Endothelial cell of umbilical vein (primary cell): Measurements from ENCODE around the gene CRIM1. TPM values are rescaled to one million over a fixed set of nuclear protein-coding genes. Genes with fewer than 3 reads are reported as not detected.

Experiments used
- BruUV-seq: library from RNA; stranded (reverse); fragments of 400-500 nt; replicated peaks from 2 replicates; lab custom pipeline; 2021; lab: Mats Ljungman, UMichigan
- CTCF ChIA-PET: fragments of 300-600, 350-600 bp; sonication (Branson Sonifier 250); formaldehyde crosslinking; loops from one replicate; lab custom pipeline; 2021; ENCODE audit warnings: antibody characterized with exemption, inconsistent platforms; lab: Charles Lee
- POLR2A ChIA-PET: fragments of 300-600, 350-600 bp; sonication (Branson Sonifier 250); formaldehyde crosslinking; loops from one replicate; lab custom pipeline; 2021; ENCODE audit warnings: antibody characterized with exemption, inconsistent platforms; lab: Charles Lee
- DNase-seq: peaks from one replicate; pipeline ENCODE4 v3.0.0-alpha.2; 2011; ENCODE audit warnings: low read depth, low spot score
- FAIRE-seq: peaks from 2 replicates; lab custom pipeline; 2011; peaks lifted over from hg19 to GRCh38; lab: Jason Lieb, UNC
- H2AFZ ChIP-seq: 2 replicates; pipeline ENCODE4 v1.6.0; 2012; ENCODE audit warnings: low read depth, low read length, control low read depth, inconsistent platforms
- H3K27ac ChIP-seq: 2 replicates; pipeline ENCODE4 v1.5.1; 2011; ENCODE audit warnings: low read depth, mild to moderate bottlenecking, control low read depth, low read length, moderate library complexity; ENCODE audit not compliant: insufficient read depth
- H3K27me3 ChIP-seq, 2 experiments: 2 replicates each; pipeline versions ENCODE4 v1.6.0 to v1.6.1; 2011; ENCODE audit warnings: low read length in 2 of 2, mixed read lengths in 1 of 2; ENCODE audit not compliant: control insufficient read depth in 2 of 2, insufficient read depth in 2 of 2
- H3K36me3 ChIP-seq, 2 experiments: 2 replicates in 1 of 2; 3 replicates in 1 of 2; pipeline ENCODE4 v1.5.1; 2011; ENCODE audit warnings: low read length in 2 of 2, mild to moderate bottlenecking in 1 of 2, moderate library complexity in 1 of 2; ENCODE audit not compliant: control insufficient read depth in 2 of 2, insufficient read depth in 2 of 2; ENCODE audit errors: extremely low read depth in 1 of 2
- H3K4me1 ChIP-seq: 3 replicates; pipeline ENCODE4 v1.5.1; 2011; ENCODE audit warnings: mild to moderate bottlenecking, low read length; ENCODE audit not compliant: control insufficient read depth, insufficient read depth; ENCODE audit errors: extremely low read depth
- H3K4me2 ChIP-seq: 2 replicates; pipeline ENCODE4 v1.6.1; 2011; ENCODE audit warnings: low read length, control low read depth, mixed read lengths; ENCODE audit not compliant: insufficient read depth
- H3K4me3 ChIP-seq, 3 experiments: fragments of 200-600 bp in 1 of 3; sonication (generic), shearing (Covaris generic) in 1 of 3; replicated peaks in 1 of 3; 2 replicates each; pipeline ENCODE4 v1.5.1; 2011 to 2016; ENCODE audit warnings: control low read depth in 3 of 3, low read length in 3 of 3, mild to moderate bottlenecking in 2 of 3, inconsistent platforms in 1 of 3, low read depth in 1 of 3, moderate library complexity in 1 of 3; ENCODE audit not compliant: insufficient read depth in 1 of 3
- H3K79me2 ChIP-seq: 2 replicates; pipeline ENCODE4 v1.6.0; 2012; ENCODE audit warnings: low read length, inconsistent platforms; ENCODE audit not compliant: control insufficient read depth, insufficient read depth
- H3K9ac ChIP-seq: replicated peaks from 2 replicates; pipeline ENCODE3; 2011; ENCODE audit warnings: low read length, control low read depth; ENCODE audit not compliant: insufficient read depth; ENCODE audit errors: extremely low read depth
- H3K9me1 ChIP-seq: replicated peaks from 3 replicates; pipeline ENCODE4 v1.6.0; 2011; ENCODE audit warnings: mild to moderate bottlenecking, low read length; ENCODE audit not compliant: control insufficient read depth, insufficient read depth; ENCODE audit errors: extremely low read depth
- H3K9me3 ChIP-seq: replicated peaks from 2 replicates; pipeline ENCODE4 v1.5.1; 2012; ENCODE audit warnings: low read length, inconsistent platforms; ENCODE audit not compliant: control insufficient read depth, insufficient read depth
- H4K20me1 ChIP-seq: replicated peaks from 2 replicates; pipeline ENCODE3; 2011; ENCODE audit warnings: mild to moderate bottlenecking, low read length; ENCODE audit not compliant: control insufficient read depth, insufficient read depth; ENCODE audit errors: extremely low read depth
- EZH2 ChIP-seq: IDR thresholded peaks from 2 replicates; pipeline ENCODE4 v1.6.1; 2012; ENCODE audit warnings: borderline replicate concordance, low read depth, mild to moderate bottlenecking, moderate library complexity, low read length, inconsistent platforms; ENCODE audit not compliant: severe bottlenecking
- FOS ChIP-seq: IDR thresholded peaks from 2 replicates; pipeline ENCODE4 v1.6.1; 2011; ENCODE audit warnings: mild to moderate bottlenecking, low read length, moderate library complexity, borderline replicate concordance; ENCODE audit not compliant: insufficient read depth
- GATA2 ChIP-seq: IDR thresholded peaks from 2 replicates; pipeline ENCODE4 v1.7.0; 2011; ENCODE audit warnings: low read depth, mild to moderate bottlenecking, moderate library complexity, mixed read lengths, low read length; ENCODE audit not compliant: insufficient read length, insufficient read depth
- JUN ChIP-seq: IDR thresholded peaks from 2 replicates; pipeline ENCODE4 v1.6.1; 2011; ENCODE audit warnings: borderline replicate concordance, low read depth; ENCODE audit not compliant: insufficient read length, insufficient read depth
- MYC ChIP-seq: IDR thresholded peaks from one replicate; pipeline ENCODE4 v1.6.1; 2011; ENCODE audit warnings: mild to moderate bottlenecking, low read depth, low read length
- POLR2A ChIP-seq: IDR thresholded peaks from 2 replicates; pipeline ENCODE4 v1.6.1; 2012; ENCODE audit warnings: low read depth, mild to moderate bottlenecking, control low read depth, low read length
- POLR2AphosphoS5 ChIP-seq: IDR thresholded peaks from 2 replicates; pipeline ENCODE4 v1.6.1; 2012; ENCODE audit warnings: low read depth, mild to moderate bottlenecking, control low read depth, low read length, moderate library complexity; ENCODE audit not compliant: insufficient read depth
- dilution Hi-C: fragments of 300-500 bp; cut with MboI; formaldehyde crosslinking; loops from one replicate; pipeline ENCODE4 v1.15.0; 2019; ENCODE audit warnings: low sequenced_read_pairs; ENCODE audit not compliant: extremely low pct_ligation_motif_present
- intact Hi-C: fragments of 100-400 bp; cut with micrococcal nuclease; formaldehyde crosslinking; loops from one replicate; pipeline ENCODE4 v1.10.0; 2022
- polyA plus RNA-seq, 4 experiments: library from polyadenylated mRNA; depleted of rRNA in 3 of 4; stranded (reverse) in 3 of 4; unstranded in 1 of 4; fragments of >200 nt; gene quantifications; 2 replicates each; pipeline versions ENCODE4 v1.2.1 to v1.2.3, GENCODE V29; 2011 to 2012; ENCODE audit warnings: missing spikeins in 1 of 4
- total RNA-seq: library from RNA; stranded (reverse); gene quantifications from 2 replicates; pipeline ENCODE4 v1.2.3, GENCODE V29; 2021
- TF ChIP-seq, protein P1 (sequence below), 2 donors: IDR thresholded peaks; 1 replicate in 1 of 2; 2 replicates in 1 of 2; pipeline ENCODE4 v1.5.1; 2011; ENCODE audit warnings: low read length in 2 of 2, mild to moderate bottlenecking in 2 of 2, moderate library complexity in 2 of 2, control low read depth in 1 of 2, inconsistent platforms in 1 of 2, low read depth in 1 of 2; ENCODE audit not compliant: insufficient read depth in 1 of 2; ENCODE audit errors: extremely low read depth in 1 of 2
- TF ChIP-seq, protein P2 (sequence below): IDR thresholded peaks from 2 replicates; pipeline ENCODE4 v1.6.1; 2011; ENCODE audit not compliant: insufficient read depth, insufficient read length

CRIM1 gene
- total and polyA plus RNA-seq, 2 donors (not counting 3 experiments of a cell fraction or from before 2014, with no cell fraction given): 422 to 649 TPM

DNA sequence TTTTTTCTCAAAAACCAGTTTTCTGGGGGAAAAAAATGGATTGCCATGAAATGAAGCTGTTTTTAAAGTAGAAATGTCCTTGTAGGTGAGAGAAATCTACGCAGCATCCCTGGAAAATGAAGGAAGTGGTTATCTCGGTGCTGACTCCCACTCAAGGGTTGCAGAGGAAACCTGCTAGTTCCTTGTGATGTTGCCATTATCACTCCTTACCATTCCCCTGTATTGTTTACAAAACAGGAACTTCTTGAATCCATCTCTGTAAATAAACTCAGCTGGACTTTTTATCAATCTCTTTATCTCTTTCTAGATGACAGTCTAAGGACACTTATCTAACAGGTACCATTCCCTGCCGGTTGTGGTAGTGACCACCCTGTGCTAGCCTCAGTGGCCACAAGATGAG lies 181.2 kb downstream of the CRIM1 start:
- no peak overlapping the region for H2AFZ ChIP-seq
- intact Hi-C loops: no loop called here

More for the DNA sequence above, 181.2 kb downstream of the CRIM1 start:
- DNase-seq (no peak), FAIRE-seq (no peak)
- H3K4me3 ChIP-seq: no peak overlapping the region
- H3K79me2 ChIP-seq: peaks cover 2% of the 10 kb centered on the region
- CTCF ChIA-PET: interaction anchor here (1.5 to 2.7 kb wide), 4 partner anchors 9 to 184 kb away, joined by 3 to 15 read pairs (median 6); no protein-coding TSS in a partner anchor
- peaks cover 44% of the 10 kb centered on the region for H3K4me1 ChIP-seq
- no peaks in the 10 kb centered on the region for H4K20me1 ChIP-seq
- no peak overlapping the region for H3K9ac ChIP-seq
- no peaks in the 10 kb centered on the region for H3K9me3 ChIP-seq
- H3K36me3 ChIP-seq: peaks cover 35 to 47% of the 10 kb centered on the region in 2 experiments
- no peak overlapping the region for H3K4me2 ChIP-seq
- dilution Hi-C loops: no loop called here
- no TSS peak for BruUV-seq
- H3K27me3 ChIP-seq: no peaks in the 10 kb centered on the region
- POLR2A ChIA-PET: no interaction called here
- H3K27ac ChIP-seq: no peak overlapping the region
- H3K9me1 ChIP-seq: no peaks in the 10 kb centered on the region
- TF ChIP-seq POLR2A (no peak), GATA2 (no peak), FOS (no peak), JUN (no peak), EZH2 (no peak), POLR2AphosphoS5 (no peak), MYC (no peak)
- TF ChIP-seq, protein P1, sequence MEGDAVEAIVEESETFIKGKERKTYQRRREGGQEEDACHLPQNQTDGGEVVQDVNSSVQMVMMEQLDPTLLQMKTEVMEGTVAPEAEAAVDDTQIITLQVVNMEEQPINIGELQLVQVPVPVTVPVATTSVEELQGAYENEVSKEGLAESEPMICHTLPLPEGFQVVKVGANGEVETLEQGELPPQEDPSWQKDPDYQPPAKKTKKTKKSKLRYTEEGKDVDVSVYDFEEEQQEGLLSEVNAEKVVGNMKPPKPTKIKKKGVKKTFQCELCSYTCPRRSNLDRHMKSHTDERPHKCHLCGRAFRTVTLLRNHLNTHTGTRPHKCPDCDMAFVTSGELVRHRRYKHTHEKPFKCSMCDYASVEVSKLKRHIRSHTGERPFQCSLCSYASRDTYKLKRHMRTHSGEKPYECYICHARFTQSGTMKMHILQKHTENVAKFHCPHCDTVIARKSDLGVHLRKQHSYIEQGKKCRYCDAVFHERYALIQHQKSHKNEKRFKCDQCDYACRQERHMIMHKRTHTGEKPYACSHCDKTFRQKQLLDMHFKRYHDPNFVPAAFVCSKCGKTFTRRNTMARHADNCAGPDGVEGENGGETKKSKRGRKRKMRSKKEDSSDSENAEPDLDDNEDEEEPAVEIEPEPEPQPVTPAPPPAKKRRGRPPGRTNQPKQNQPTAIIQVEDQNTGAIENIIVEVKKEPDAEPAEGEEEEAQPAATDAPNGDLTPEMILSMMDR (IDR thresholded peaks at IDR 0.05; ENCODE audit: extremely low read depth in 1 of 2, insufficient read depth in 1 of 2, low read depth in 1 of 2, low read length in 2 of 2): no peak
- TF ChIP-seq, protein P2, sequence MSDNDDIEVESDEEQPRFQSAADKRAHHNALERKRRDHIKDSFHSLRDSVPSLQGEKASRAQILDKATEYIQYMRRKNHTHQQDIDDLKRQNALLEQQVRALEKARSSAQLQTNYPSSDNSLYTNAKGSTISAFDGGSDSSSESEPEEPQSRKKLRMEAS: no peak
